ENCODE results near the gene NRXN3.

The NRXN3 gene

DNA sequence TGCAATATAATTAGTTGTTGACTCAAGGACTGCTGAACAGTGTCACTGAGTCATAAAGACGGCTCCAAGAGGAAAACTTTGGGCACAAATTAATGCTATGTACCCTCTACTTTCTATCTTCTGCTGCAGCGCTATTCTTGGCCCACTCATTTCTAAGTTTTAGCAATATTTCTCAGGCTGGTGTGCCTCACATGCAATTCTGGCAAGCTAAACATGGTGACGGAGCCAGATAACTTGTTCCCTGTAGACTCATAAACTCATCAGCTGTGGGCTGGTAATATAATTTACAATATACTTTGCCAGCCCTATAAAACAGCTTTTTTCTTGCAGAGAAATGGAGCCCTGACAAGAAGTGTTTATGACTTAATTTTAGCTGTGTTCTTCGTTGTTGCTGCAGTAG lies 615.1 kb downstream of the NRXN3 start:
- DNase-seq (ENCODE audit: low read depth): no peak
- H3K4me3 ChIP-seq (ENCODE audit: low read depth, low read length): no peak overlapping the region
- no peak for TF ChIP-seq CTCF (IDR thresholded peaks at IDR 0.05; ENCODE audit: low read depth, low read length, missing control alignments)

DNA sequence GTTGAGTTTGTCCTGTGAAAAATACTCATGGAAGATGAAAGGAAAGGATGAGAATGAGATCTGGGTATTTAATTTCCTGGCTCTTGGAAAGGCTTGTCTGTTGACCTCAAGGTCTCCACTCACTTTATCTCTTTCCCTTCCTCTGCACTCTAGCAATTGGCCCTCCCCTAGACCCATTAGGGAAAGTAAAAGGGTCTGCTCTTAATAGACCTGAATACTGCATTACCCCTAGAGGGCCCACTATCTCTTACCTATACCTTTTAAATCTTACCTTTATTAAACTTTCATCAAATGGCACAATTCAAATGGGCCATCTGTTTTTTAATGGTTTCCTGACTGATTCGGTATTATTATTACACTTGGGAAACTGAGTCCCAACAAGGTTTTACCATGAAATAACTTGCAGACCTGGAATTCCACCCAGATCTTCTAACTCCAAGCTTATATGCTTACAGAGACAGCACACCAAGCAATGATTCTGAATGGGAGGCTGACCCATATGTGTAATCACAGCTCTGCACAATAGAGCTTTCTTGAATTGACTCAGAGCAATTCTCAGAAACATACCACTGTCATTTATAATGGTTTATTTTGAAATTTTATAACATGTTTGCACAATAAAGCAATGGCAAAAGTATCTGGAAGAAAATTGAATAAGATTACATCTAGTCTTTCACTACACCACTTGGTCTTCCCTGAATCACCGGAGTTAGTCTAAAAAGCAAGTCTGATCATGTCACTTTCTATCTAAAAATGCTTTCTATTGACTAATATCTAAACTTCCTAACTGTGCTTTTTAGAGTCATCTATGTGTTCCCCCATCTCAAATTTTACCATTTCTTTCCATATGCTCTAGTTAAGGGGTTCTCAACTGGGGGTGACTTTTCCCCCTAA lies 618.5 kb downstream of the NRXN3 start:
- no peak for TF ChIP-seq CTCF (IDR thresholded peaks at IDR 0.05; ENCODE audit: low read depth, low read length, missing control alignments)
- DNase-seq (ENCODE audit: low read depth): no peak
- H3K4me3 ChIP-seq (ENCODE audit: low read depth, low read length): no peak overlapping the region

GRCh38 chr14:78790271-78790670 lies 620.1 kb downstream of the NRXN3 start:
- no peak for DNase-seq (ENCODE audit: low read depth)
- no peak for TF ChIP-seq CTCF (IDR thresholded peaks at IDR 0.05; ENCODE audit: low read depth, low read length, missing control alignments)
- no peak overlapping the region for H3K4me3 ChIP-seq (ENCODE audit: low read depth, low read length)

DNA sequence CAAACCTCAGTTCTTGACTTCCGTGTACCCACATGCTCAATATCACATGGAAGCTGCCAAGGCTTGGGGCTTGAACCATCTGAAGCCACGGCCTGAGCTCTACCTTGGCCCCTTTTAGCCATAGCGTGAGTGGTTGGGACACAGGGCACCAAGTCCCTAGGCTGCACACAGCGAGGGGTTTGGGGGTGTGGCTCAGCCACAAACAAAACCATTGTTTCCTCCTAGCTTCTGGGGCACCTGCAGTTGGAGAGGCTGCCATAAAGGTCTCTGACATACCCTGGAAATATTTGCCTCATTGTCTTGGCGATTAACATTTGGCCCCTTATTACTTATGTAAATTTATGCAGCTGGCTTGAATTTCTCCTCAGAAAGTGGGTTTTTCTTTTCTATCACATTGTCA lies 628.6 kb downstream of the NRXN3 start:
- DNase-seq (ENCODE audit: low read depth): no peak
- no peak overlapping the region for H3K4me3 ChIP-seq (ENCODE audit: low read depth, low read length)
- no peak for TF ChIP-seq CTCF (IDR thresholded peaks at IDR 0.05; ENCODE audit: low read depth, low read length, missing control alignments)

DNA sequence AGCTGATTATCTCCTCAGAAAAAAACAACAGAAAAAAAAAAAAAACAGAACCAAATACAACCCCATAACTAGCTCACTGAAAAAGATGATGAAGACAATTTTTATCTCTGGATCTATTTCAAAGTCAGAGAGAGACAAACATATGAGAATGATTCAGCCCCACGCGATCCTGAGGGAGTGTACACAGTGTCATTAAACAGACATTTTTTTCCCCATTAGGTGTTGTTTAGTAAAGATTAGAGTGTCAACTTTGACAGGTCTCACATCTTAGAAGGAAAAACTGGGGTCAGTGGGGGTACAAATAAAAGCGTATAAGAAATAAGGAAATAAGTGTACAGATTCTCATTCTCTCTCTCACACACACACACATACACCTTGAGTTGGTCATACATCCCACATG lies 635.4 kb downstream of the NRXN3 start:
- no peak for TF ChIP-seq CTCF (IDR thresholded peaks at IDR 0.05; ENCODE audit: low read depth, low read length, missing control alignments)
- DNase-seq (ENCODE audit: low read depth): no peak
- H3K4me3 ChIP-seq (ENCODE audit: low read depth, low read length): no peak overlapping the region

DNA sequence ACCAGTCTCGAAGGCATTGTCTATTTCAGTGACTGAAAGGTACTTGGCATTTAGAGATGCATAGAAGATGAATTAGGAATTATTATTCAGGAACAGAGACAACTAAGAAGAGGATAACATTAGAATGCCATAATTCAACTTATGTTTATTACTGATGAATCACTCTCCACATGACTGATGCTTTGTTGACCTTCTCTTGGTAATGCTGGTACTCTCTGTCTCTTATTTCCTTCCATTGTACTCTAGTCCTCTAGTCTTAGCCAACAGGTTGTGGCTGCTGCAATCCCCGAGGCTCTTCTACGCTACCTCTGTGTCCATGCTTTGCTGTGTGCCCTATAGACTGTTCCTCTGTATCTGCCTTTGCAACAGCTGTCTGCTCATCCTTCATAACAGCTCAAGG lies 652.9 kb downstream of the NRXN3 start:
- TF ChIP-seq CTCF (IDR thresholded peaks at IDR 0.05; ENCODE audit: low read depth, low read length, missing control alignments): no peak
- H3K4me3 ChIP-seq (ENCODE audit: low read depth, low read length): no peak overlapping the region
- DNase-seq (ENCODE audit: low read depth): no peak

- no peak for DNase-seq (ENCODE audit: low read depth)
- no peak for TF ChIP-seq CTCF (IDR thresholded peaks at IDR 0.05; ENCODE audit: low read depth, low read length, missing control alignments)
- no peak overlapping the region for H3K4me3 ChIP-seq (ENCODE audit: low read depth, low read length)
Measured at GRCh38 chr14:78823516-78823915, 653.3 kb downstream of the NRXN3 start.
